GM10266 (cell line): Measurements from ENCODE around the gene FOXO3.

Source experiments
- DNase-seq: peaks from one replicate; pipeline ENCODE4 v3.0.0; 2012; ENCODE audit errors: extremely low spot score
- TF ChIP-seq, protein P1 (sequence below): IDR thresholded peaks from 2 replicates; pipeline ENCODE4 v1.5.1; 2012; ENCODE audit warnings: mild to moderate bottlenecking, low read depth; ENCODE audit not compliant: control insufficient read depth, insufficient read depth; ENCODE audit errors: missing control alignments

FOXO3 gene

DNA sequence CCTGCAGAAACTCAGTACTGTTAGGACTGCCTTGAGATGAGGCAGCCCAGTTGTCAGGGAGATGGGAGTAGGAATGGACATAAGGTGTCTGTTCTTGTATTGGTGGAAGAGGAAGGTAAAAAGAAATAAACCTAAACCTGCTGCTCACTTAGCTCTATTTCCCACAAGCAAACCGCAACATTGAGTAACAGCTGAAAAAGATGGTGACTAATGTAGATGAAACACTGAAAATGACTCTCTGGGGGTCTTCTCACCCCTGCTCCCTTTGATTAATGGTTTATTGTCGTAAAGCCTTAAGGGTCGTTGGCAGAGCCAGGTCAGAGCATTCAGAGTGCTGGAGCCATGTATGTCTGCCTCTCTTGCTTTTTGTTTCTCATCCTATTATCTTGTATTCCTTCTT lies 87.5 kb downstream of the FOXO3 start:
- TF ChIP-seq, protein P1, sequence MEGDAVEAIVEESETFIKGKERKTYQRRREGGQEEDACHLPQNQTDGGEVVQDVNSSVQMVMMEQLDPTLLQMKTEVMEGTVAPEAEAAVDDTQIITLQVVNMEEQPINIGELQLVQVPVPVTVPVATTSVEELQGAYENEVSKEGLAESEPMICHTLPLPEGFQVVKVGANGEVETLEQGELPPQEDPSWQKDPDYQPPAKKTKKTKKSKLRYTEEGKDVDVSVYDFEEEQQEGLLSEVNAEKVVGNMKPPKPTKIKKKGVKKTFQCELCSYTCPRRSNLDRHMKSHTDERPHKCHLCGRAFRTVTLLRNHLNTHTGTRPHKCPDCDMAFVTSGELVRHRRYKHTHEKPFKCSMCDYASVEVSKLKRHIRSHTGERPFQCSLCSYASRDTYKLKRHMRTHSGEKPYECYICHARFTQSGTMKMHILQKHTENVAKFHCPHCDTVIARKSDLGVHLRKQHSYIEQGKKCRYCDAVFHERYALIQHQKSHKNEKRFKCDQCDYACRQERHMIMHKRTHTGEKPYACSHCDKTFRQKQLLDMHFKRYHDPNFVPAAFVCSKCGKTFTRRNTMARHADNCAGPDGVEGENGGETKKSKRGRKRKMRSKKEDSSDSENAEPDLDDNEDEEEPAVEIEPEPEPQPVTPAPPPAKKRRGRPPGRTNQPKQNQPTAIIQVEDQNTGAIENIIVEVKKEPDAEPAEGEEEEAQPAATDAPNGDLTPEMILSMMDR = no peak
- DNase-seq = no peak

DNA sequence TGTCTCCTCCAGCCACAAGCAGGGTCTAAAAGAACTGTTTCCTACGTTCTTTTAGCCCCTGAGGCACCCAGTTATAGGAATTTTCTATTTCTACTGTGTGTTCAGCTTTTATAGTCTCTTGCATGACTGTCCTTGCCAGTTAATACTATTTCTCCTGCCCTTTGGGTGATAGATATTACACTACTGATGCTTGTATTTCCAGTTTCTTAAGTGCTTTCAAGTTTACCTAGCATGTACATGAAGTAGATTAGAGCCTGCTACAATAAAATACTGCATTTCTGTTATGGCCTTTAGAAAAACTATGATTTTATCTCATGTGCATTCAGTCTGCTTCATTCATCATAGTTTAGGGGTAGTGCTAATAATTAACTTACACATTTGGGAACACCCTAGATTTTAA lies 89.6 kb downstream of the FOXO3 start:
- TF ChIP-seq, protein P1 = no peak
- no peak for DNase-seq

- TF ChIP-seq, protein P1 = no peak
- no peak for DNase-seq
Measured at GRCh38 chr6:108650781-108651180, 90.1 kb downstream of the FOXO3 start.

- TF ChIP-seq, protein P1 = no peak
- no peak for DNase-seq
Measured at GRCh38 chr6:108651340-108652227, 90.9 kb downstream of the FOXO3 start.

DNA sequence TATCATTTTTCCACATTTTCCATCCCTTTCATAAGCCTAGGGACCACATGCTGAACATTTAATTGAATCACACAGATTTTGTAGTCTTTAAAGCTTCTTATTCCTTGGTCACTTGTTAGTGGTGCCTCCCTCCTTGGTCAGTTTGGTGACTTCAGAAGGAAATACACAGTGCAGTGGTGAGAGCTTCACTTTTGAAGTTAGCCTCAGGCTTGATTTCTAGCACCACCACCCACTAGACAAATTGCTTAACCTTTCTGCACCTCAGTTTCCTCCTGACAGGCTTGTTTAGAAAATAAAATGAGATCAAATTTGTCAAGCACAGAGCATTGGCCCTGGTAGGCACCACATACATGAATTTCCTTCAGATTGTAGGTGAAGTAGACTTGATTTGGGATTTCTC lies 91.7 kb downstream of the FOXO3 start:
- no peak for DNase-seq
- TF ChIP-seq, protein P1 = no peak

- TF ChIP-seq, protein P1 = no peak
- DNase-seq = no peak
Measured at GRCh38 chr6:108653949-108654348, 93.2 kb downstream of the FOXO3 start.

DNA sequence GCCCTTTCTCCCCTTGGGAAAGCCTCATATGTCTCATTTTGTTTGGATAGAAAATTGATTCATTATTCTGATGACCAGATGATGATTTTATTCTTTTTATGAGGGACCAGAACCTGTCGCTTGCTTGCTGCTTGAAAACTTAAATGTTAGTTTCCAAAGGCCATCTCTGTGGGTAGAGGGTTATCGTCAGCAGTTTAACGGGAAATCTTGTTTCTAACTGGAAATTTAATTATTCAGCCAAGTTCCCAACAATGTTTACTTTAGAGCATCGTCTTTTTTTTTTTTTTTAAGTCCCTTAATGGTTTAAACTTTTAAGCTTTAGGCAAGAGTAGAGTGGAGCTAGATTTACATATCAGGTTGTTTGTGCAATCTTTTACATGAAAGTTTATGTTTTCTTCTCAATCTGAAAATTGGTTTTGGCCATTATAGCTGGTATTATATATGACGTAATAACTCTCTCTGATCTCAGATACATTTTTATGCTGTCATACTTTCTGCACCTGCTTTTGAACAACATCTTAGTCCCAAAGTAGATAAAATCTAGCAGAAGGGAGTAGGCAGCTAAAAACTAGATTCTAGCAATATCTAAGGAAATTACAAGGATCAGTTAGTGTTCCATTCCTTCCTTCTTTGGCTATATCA lies 93.9 kb downstream of the FOXO3 start:
- DNase-seq = no peak
- TF ChIP-seq, protein P1 = no peak
